HG02884 (cell line): ENCODE results near the gene MAGEA8.
A peak's percentile ranks its signal among the peaks of the same experiment; 100 is the strongest.
"Not testable (repeated sequence)": the region's sequence is repeated elsewhere in the genome, so short reads cannot be mapped to it uniquely, and the experiment has no call there.

Experiments
- ATAC-seq: cut with Tn5 transposase; IDR thresholded peaks from one replicate; pipeline ENCODE4 v1.9.1; 2021; ENCODE audit warnings: mild to moderate bottlenecking, moderate library complexity; ENCODE audit not compliant: unreplicated experiment

The MAGEA8 gene

DNA sequence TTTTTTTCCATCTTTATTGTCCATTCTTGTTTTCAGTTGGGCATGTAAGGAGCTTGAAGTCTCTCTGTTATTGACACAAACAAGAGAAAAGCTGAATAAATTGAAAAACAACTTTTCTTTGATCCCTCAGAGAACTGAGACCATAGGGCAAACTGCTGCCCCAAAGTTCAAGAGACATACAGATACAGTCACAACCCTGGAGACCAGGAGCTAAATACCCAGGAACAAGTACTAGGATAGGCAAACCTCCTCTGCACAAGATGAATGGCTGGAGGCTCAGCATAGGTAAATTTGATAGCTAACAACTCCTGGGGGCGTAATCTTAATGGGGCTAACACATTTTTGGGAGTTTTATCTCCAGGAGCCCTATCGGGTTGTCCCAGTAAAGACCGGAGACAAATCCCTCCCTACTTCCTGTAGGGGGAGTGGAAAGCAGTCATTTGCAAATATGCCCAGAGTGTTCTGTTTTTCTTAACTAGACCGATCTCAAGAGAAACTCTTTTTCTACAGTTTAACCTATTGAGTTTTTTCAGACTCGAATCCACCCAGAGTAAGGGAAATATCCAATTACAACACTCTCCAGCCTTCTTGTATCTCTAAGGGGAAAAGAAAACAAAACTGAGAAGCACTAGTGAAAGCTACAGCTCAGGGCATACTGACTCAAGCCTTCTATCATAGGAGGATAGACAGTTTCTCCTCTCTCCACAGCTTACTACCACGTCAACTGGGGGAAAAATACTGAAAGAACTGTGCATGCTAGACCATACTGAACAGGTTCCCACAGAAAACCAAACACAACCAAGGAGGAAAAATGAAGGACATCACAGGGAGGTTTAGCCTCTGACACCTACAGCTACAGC is 23.1 kb downstream of the MAGEA8 start:
- ATAC-seq, result peak; percentile 77

DNA sequence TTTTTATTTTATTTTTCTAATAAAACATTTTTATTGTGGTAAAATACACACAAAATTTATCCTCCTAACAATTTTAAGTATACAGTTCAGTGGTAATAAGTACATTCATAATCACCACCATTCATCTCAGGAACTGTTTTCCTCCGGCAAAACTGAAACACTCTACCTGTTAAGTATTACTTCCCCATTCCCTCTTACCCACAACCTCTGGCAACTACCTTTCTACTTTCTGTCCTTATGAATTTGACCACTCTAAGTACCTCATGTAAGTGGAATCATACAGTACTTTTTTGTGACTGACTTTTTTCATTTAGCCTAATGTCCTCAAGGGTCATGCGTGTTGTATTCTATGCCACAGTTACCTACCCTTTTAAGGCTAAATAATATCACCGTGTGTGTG is 27.3 kb downstream of the MAGEA8 start:
- peak; percentile 75 for ATAC-seq

- ATAC-seq, result no peak
Measured at GRCh38 chrX:149908727-149909126, 27.7 kb downstream of the MAGEA8 start.

GRCh38 chrX:149909324-149910177 is 28.6 kb downstream of the MAGEA8 start:
- no peak for ATAC-seq

DNA sequence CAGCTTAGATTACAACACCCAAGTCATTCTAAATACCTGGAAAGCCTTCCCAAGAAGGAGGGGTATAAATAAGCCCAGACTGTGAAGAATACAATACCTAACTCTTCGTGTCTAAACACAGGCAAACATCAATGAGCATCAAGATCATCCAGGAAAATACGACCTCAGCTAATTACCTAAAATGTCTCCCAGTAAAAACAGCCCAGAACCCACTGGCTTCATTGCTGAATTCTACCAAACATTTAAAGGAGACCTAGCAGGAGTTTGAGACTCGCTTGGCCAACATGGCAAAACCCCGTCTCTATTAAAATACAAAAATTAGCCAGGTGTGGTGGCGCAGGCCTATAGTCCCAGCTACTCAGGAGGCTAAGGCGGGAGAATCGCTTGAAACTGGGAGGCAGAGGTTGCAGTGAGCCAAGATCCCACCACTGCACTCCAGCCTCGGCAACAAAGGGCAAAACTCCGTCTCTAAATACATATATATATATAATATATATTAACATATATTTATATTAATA is 29.3 kb downstream of the MAGEA8 start:
- no peak for ATAC-seq

GRCh38 chrX:149916745-149917392 is 35.9 kb downstream of the MAGEA8 start:
- peak; percentile 95 for ATAC-seq

DNA sequence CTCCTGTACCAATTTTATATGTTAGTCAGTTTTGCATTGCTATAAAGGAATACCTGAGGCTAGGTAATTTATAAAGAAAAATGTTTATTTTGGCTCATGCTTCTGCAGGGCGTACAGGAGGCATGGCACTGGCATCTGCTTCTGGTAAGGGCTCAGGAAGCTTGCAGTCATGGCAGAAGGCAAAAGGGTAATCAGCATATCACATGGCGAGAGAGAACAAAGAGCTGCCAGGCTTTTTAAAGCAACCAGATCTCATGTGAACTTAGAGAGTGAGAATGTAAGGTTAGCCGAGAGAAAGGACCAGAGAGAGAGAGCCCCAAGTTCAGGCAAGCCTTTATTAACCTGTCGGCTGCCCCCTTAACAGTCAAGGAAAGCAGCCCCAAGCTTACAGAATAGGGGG is 42.9 kb downstream of the MAGEA8 start:
- ATAC-seq, result not testable (repeated sequence)

- ATAC-seq, result not testable (repeated sequence)
Measured at GRCh38 chrX:149924434-149924833, 43.5 kb downstream of the MAGEA8 start.

GRCh38 chrX:149927245-149927963 is 46.4 kb downstream of the MAGEA8 start:
- ATAC-seq, result peak; percentile 64

GRCh38 chrX:149927964-149928258 is 46.9 kb downstream of the MAGEA8 start:
- ATAC-seq, result peak; percentile 45

DNA sequence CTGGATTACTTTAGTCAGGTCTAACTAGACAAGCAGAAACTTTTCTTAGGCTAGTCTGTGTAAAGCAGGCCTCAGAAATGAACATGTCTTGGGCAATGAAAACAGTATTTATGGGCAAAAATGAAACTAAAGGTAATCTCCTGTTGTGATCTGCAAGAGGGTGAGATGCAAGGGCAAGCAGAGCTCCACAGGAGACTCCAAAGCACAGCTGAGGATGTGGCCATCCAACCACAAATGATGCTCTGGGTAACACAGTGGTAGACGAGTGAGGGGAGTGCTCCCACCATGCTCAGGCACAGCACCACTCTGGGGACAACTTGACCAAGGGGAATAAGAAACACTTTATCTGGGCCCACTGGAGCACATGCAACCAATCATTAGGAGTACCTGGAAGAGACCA is 47.7 kb downstream of the MAGEA8 start:
- ATAC-seq, result not testable (repeated sequence)

GRCh38 chrX:149929400-149929799 is 48.4 kb downstream of the MAGEA8 start, which contains the start of gene HSFX4:
Gene HSFX4 (plus strand): TSS chrX:149929573. CDS start chrX:149929645, 72 bp downstream.
- ATAC-seq, result not testable (repeated sequence)

DNA sequence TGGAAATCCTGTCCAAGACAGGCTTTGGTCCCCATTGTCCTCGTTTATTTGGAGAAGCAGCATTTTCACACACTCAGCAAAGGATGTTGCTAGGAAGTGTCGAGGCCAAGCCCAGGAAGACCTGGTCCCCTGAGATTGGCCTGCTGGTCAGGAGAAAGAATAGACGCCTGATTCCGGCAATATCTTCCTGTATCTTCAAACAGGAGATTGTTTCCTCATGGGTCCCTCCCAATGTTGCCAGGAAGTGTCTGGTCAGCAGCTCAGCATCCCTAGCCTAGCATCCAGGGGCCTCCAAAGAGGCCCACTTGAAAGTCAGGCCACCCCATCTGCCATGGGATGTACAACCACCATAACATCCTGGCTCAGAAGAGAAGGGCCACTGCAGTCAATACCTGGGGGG is 50.4 kb downstream of the MAGEA8 start:
- not testable (repeated sequence) for ATAC-seq

GRCh38 chrX:149932150-149932549 is 51.2 kb downstream of the MAGEA8 start:
- ATAC-seq, result not testable (repeated sequence)

DNA sequence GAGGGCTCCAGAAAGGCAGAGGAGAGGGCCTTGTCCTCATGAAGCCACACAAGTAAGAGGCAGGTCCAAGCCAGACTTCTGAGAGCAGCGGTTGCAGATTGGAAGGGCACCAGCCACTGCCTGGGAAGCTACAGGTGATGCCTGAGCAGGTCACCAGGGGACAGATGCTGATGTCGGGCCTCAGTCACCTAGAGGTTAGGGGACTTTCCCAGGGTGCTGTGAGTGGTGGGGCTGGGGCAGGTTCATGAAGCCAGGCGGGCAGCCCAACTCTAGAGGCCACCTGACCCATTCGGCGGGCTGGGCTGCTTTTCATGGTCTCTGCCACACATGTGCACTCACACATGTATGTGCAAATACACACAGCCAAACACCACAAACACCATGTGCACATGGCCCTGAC is 52.0 kb downstream of the MAGEA8 start:
- not testable (repeated sequence) for ATAC-seq

DNA sequence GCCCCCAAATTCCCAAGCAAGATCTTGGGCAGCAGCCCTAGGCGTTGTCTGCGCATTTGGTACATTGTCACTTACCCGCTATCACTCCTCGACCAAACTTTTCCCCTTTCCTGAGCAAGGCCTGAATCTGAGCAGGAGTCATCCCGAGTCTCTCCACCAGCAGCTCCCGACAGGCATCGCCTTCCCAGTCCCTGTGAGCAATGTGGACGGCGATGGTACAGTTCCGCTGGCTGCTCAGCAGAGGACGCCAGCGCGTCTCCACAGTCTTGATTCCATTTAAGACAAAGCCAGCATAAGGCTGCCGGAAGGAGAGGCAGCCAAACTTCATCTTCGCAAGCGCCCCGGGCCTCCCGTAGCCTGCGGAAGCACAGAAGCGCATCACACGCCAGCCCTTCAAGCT is 52.6 kb downstream of the MAGEA8 start:
- not testable (repeated sequence) for ATAC-seq
